SK-N-SH treated with all-trans-retinoic acid at 6 μM for 48 hours (cell line): ENCODE measurements around the gene CCDC59.
A peak's percentile ranks its signal among the peaks of the same experiment; 100 is the strongest.

Experiments used
- ATAC-seq: fragments of 200-7000 bp; cut with Tn5 transposase; 3 replicates; pipeline ENCODE4 v1.9.1; 2020; ENCODE audit warnings: mild to moderate bottlenecking, moderate library complexity
- ARNTL ChIP-seq: fragments of 450-650 bp; formaldehyde crosslinking; IDR thresholded peaks from 2 replicates; pipeline ENCODE4 v1.5.0; 2020; ENCODE audit warnings: low read depth, mild to moderate bottlenecking, moderate library complexity, borderline replicate concordance
- BACH2 ChIP-seq: fragments of 250-450 bp; sonication (Bioruptor Pico); IDR thresholded peaks from 2 replicates; pipeline ENCODE4 v1.9.0; 2021; ENCODE audit warnings: mild to moderate bottlenecking, borderline replicate concordance
- CREB5 ChIP-seq: fragments of 250-450 bp; sonication (Bioruptor Pico); IDR thresholded peaks from 2 replicates; pipeline ENCODE4 v1.5.1; 2020; ENCODE audit warnings: low read depth, mild to moderate bottlenecking, moderate library complexity
- CSDC2 ChIP-seq: fragments of 250-450 bp; sonication (Bioruptor Pico); IDR thresholded peaks from 2 replicates; pipeline ENCODE4 v1.5.0; 2020; ENCODE audit warnings: mild to moderate bottlenecking, moderate library complexity
- CSRNP3 ChIP-seq: fragments of 250-450 bp; sonication (Bioruptor Pico); IDR thresholded peaks from 2 replicates; pipeline ENCODE4 v1.5.1; 2021; ENCODE audit warnings: mild to moderate bottlenecking, moderate library complexity
- ESRRG ChIP-seq: fragments of 250-450 bp; sonication (Bioruptor Pico); IDR thresholded peaks from 2 replicates; pipeline ENCODE4 v1.6.1; 2021; ENCODE audit warnings: mild to moderate bottlenecking
- GLIS3 ChIP-seq: fragments of 250-450 bp; sonication (Bioruptor Pico); IDR thresholded peaks from 2 replicates; pipeline ENCODE4 v1.5.0; 2020; ENCODE audit warnings: mild to moderate bottlenecking, moderate library complexity
- ISL1 ChIP-seq: fragments of 250-450 bp; sonication (Bioruptor Pico); IDR thresholded peaks from 2 replicates; pipeline ENCODE4 v2.1.2; 2022; ENCODE audit warnings: mild to moderate bottlenecking, moderate library complexity
- OSR1 ChIP-seq: fragments of 250-450 bp; sonication (Bioruptor Pico); IDR thresholded peaks from 2 replicates; pipeline ENCODE4 v1.8.0; 2022; ENCODE audit warnings: moderate library complexity, mild to moderate bottlenecking, inconsistent platforms
- PATZ1 ChIP-seq: fragments of 250-450 bp; sonication (Bioruptor Pico); IDR thresholded peaks from 2 replicates; pipeline ENCODE4 v1.8.0; 2020; ENCODE audit warnings: mild to moderate bottlenecking, moderate library complexity, borderline replicate concordance
- POU6F1 ChIP-seq: fragments of 250-450 bp; sonication (Bioruptor Pico); IDR thresholded peaks from 2 replicates; pipeline ENCODE4 v1.8.0; 2021; ENCODE audit warnings: low read depth, mild to moderate bottlenecking, moderate library complexity, borderline replicate concordance
- PPARA ChIP-seq: fragments of 250-450 bp; sonication (Bioruptor Pico); IDR thresholded peaks from 2 replicates; pipeline ENCODE4 v1.5.0; 2020; ENCODE audit warnings: mild to moderate bottlenecking, borderline replicate concordance
- RARB ChIP-seq: fragments of 250-450 bp; sonication (Bioruptor Pico); IDR thresholded peaks from 2 replicates; pipeline ENCODE4 v1.8.0; 2021; ENCODE audit warnings: mild to moderate bottlenecking, moderate library complexity
- SNAI2 ChIP-seq: fragments of 250-450 bp; sonication (Bioruptor Pico); IDR thresholded peaks from 2 replicates; pipeline ENCODE4 v1.5.0; 2020; ENCODE audit warnings: mild to moderate bottlenecking, moderate library complexity
- TCF4 ChIP-seq: fragments of 250-450 bp; sonication (Bioruptor Pico); IDR thresholded peaks from 2 replicates; pipeline ENCODE4 v1.8.0; 2021; ENCODE audit warnings: mild to moderate bottlenecking, moderate library complexity, borderline replicate concordance
- TOX ChIP-seq: fragments of 250-450 bp; sonication (Bioruptor Pico); IDR thresholded peaks from 2 replicates; pipeline ENCODE4 v1.8.0; 2021; ENCODE audit warnings: mild to moderate bottlenecking, moderate library complexity, borderline replicate concordance
- TSHZ2 ChIP-seq: fragments of 250-450 bp; sonication (Bioruptor Pico); IDR thresholded peaks from 2 replicates; pipeline ENCODE4 v1.5.0; 2020; ENCODE audit warnings: mild to moderate bottlenecking, moderate library complexity
- ZC3H10 ChIP-seq: fragments of 250-450 bp; sonication (Bioruptor Pico); IDR thresholded peaks from 2 replicates; pipeline ENCODE4 v1.5.1; 2021; ENCODE audit warnings: mild to moderate bottlenecking, moderate library complexity
- ZFP30 ChIP-seq: fragments of 450-650 bp; formaldehyde crosslinking; IDR thresholded peaks from 2 replicates; pipeline ENCODE4 v1.5.0; 2022; ENCODE audit warnings: mild to moderate bottlenecking, moderate library complexity
- ZNF565 ChIP-seq: fragments of 450-650 bp; formaldehyde crosslinking; conservative IDR thresholded peaks from 2 replicates; pipeline ENCODE4 v1.5.0; 2020; ENCODE audit warnings: low read depth, mild to moderate bottlenecking, moderate library complexity
- ZNF70 ChIP-seq: fragments of 450-650 bp; formaldehyde crosslinking; IDR thresholded peaks from 2 replicates; pipeline ENCODE4 v1.5.0; 2020; ENCODE audit warnings: mild to moderate bottlenecking, moderate library complexity
- ZNF8 ChIP-seq: fragments of 450-650 bp; formaldehyde crosslinking; IDR thresholded peaks from 2 replicates; pipeline ENCODE4 v1.5.0; 2020; ENCODE audit warnings: mild to moderate bottlenecking, moderate library complexity

Gene CCDC59

GRCh38 chr12:82351390-82351789 lies 6.8 kb downstream of the CCDC59 start:
- no peak for ATAC-seq

GRCh38 chr12:82350161-82350560 lies 8.0 kb downstream of the CCDC59 start:
- TF ChIP-seq SNAI2, result no peak
- ATAC-seq, result no peak

More at GRCh38 chr12:82351390-82351789, 6.8 kb downstream of the CCDC59 start:
- no peak for TF ChIP-seq ZFP30
- TF ChIP-seq OSR1 (CRISPR knock-in tag), result no peak
- TF ChIP-seq ZNF565 (CRISPR knock-in tag), result no peak
- no peak for TF ChIP-seq ARNTL (CRISPR knock-in tag)
- TF ChIP-seq ZC3H10, result no peak
- TF ChIP-seq ZNF70 (CRISPR knock-in tag), result no peak
- TF ChIP-seq CSRNP3 (CRISPR knock-in tag), result no peak
- TF ChIP-seq POU6F1 (CRISPR knock-in tag), result no peak
- TF ChIP-seq GLIS3, result no peak
- TF ChIP-seq RARB (CRISPR knock-in tag), result no peak
- TF ChIP-seq ZNF8, result no peak
- no peak for TF ChIP-seq TOX (CRISPR knock-in tag)
- no peak for TF ChIP-seq ESRRG (CRISPR knock-in tag)
- TF ChIP-seq CSDC2, result no peak
- no peak for TF ChIP-seq TCF4
- TF ChIP-seq BACH2, result no peak
- TF ChIP-seq TSHZ2, result no peak

- ATAC-seq, result peak; percentile 35; the same call in 1 of the 3 replicates
- TF ChIP-seq ISL1 (no peak), CREB5 (CRISPR knock-in tag) (no peak), BACH2 (no peak), POU6F1 (CRISPR knock-in tag) (no peak), ZFP30 (no peak), ZNF8 (no peak), ZNF565 (CRISPR knock-in tag) (no peak), TSHZ2 (no peak), GLIS3 (no peak), RARB (CRISPR knock-in tag) (no peak), ZC3H10 (no peak), PATZ1 (CRISPR knock-in tag) (no peak), TCF4 (no peak), CSRNP3 (CRISPR knock-in tag) (no peak), OSR1 (CRISPR knock-in tag) (no peak), CSDC2 (no peak), PPARA (CRISPR knock-in tag) (no peak), ZNF70 (CRISPR knock-in tag) (no peak), ARNTL (CRISPR knock-in tag) (no peak)
These were observed 28.7 kb downstream of the CCDC59 start for GRCh38 chr12:82329508-82329907.
